ENCODE results near the gene SLC27A3.

DNA sequence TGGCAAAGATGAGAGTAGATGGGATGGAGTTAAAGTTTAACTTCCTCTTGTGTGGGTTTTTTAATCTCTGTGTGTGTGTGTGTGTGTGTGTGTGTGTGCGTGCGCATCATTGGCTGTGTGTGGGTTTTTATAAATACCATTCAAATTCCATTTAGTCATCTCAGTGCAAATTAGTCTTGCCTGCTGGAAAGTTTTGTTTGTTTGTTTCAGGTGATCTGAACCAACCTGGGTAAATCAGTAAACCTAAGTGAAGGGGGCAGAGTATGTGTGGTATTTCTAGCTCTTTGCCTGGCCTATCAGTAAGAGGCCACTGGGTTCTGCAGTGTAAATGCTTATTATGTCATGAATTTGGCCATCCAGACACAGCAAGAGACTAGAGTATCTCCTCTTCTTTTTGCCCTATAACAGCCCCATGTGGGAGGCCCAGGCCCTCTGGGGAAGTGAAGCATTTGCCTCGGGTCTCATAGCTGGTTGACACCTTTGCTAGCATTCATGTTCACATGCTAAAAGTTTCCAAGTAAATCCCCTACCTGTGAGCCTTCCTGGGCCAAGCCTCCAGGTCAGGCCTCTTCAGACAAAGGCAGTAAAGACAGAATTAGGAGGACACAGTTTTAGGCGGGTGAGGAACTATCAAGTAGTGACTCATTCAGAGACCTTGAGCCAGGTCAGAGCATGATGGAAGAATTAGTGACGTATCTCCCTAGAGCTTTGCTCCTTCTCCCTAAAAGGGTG, 32.6 kb upstream of the SLC27A3 start:
- TF ChIP-seq POLR2A (IDR thresholded peaks at IDR 0.05; ENCODE audit: low read length): no peak
- TF ChIP-seq GATA1 (IDR thresholded peaks at IDR 0.05; ENCODE audit: low read depth, low read length): no peak

Data from erythroblast (primary cell).